Colonic mucosa (tissue), 4 donors: ENCODE data around the gene STX16. TPM values are rescaled to one million over a fixed set of nuclear protein-coding genes. Genes with fewer than 3 reads are reported as not detected.

ENCODE experiments used
- DNase-seq: peaks from one replicate; pipeline ENCODE4 v3.0.0-alpha.2; 2020
- H3K27ac ChIP-seq: fragments of 200-600 bp; one replicate; pipeline ENCODE4 v1.8.0; 2021
- H3K27me3 ChIP-seq: fragments of 200-600 bp; one replicate; pipeline ENCODE4 v1.8.0; 2021
- H3K36me3 ChIP-seq: fragments of 200-600 bp; one replicate; pipeline ENCODE4 v1.8.0; 2021
- H3K4me1 ChIP-seq: fragments of 200-600 bp; one replicate; pipeline ENCODE4 v1.8.0; 2021; ENCODE audit warnings: mild to moderate bottlenecking
- H3K4me3 ChIP-seq: fragments of 200-600 bp; one replicate; pipeline ENCODE4 v1.8.0; 2021
- H3K9ac ChIP-seq, 2 donors: one replicate each; pipeline ENCODE4 v1.7.0; 2013; ENCODE audit warnings: control low read depth in 2 of 2, low read depth in 2 of 2, low read length in 2 of 2
- H3K9me3 ChIP-seq: fragments of 200-600 bp; one replicate; pipeline ENCODE4 v1.8.0; 2021
- CTCF ChIP-seq: fragments of 200-600 bp; IDR thresholded peaks from one replicate; pipeline ENCODE4 v1.8.0; 2022; ENCODE audit warnings: antibody characterized with exemption, mild to moderate bottlenecking
- intact Hi-C: fragments of 100-400 bp; cut with DNase I; formaldehyde crosslinking; loops from one replicate; pipeline ENCODE4 v1.14.1; 2022
- total RNA-seq, 2 donors: library from RNA; stranded (reverse); fragmentation: NEBNext Ultra II Directional in 1 of 2; extraction: Animal tissue kit (Norgen Biotek cat#: 25700) in 1 of 2; gene quantifications; one replicate each; pipeline ENCODE4 v1.2.1, GENCODE V29; 2021
- donor health status: healthy.
- donor health status: DM: no; HTN: no; CAD: no.
- donor health status: DM: no; HTN: no; CAD: no.

STX16 gene
- total RNA-seq, 2 donors from 2014 or later: 36.3 to 38.3 TPM

DNA sequence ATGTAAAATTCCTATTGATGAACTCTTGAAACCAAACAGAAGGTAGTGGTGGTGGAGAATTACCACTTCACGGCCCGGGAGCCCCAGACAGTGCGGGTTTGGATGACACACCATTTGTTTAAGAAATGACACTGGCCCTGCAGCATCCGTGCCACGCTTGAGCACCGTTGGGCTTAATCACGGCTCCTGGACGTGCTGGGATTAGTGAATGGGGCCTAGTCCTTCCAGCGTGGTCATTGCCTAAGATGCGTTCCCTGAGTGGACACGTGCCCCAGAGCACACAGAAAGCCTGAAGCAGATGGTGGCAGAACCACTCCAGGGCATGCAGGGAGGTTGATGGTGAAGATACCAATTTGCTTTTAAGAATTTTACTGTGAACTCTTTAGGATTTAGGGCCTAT is 14.5 kb downstream of the STX16 start:
- Histone ChIP-seq H3K4me1 (no peaks in the 10 kb centered on the region), H3K27ac (no peak overlapping the region), H3K27me3 (no peaks in the 10 kb centered on the region), H3K9ac (no peak overlapping the region), H3K36me3 (no peaks in the 10 kb centered on the region), H3K4me3 (no peak overlapping the region), H3K9me3 (no peaks in the 10 kb centered on the region)
- TF ChIP-seq CTCF: no peak
- no peak for DNase-seq
- intact Hi-C loops: no loop called here

- H3K27me3 ChIP-seq: no peaks in the 10 kb centered on the region
- no peak overlapping the region for H3K4me3 ChIP-seq
- no peaks in the 10 kb centered on the region for H3K9me3 ChIP-seq
- no peak overlapping the region for H3K27ac ChIP-seq
- H3K9ac ChIP-seq: no peak overlapping the region
- intact Hi-C loops: no loop called here
- H3K36me3 ChIP-seq: no peaks in the 10 kb centered on the region
- no peak for TF ChIP-seq CTCF
- DNase-seq: no peak
- no peaks in the 10 kb centered on the region for H3K4me1 ChIP-seq
Measured at GRCh38 chr20:58666702-58667101, 15.6 kb downstream of the STX16 start.

DNA sequence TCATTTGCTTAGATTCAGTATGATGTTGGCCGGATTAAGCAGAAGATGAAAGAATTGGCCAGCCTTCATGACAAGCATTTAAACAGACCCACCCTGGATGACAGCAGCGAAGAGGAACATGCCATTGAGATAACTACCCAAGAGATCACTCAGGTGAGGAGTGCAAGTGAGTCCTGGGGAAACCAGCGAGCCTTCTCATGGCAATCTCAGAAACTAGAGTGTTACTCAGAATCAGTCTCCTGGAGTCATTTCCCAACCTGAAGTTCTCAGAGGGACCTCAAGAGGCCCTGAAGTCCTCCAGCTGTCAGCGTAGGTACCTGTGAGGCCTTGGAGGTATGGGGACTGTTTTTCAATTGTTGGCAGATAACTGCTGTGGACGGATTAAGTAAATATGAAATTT is 16.9 kb downstream of the STX16 start:
- H3K9me3 ChIP-seq: no peaks in the 10 kb centered on the region
- H3K9ac ChIP-seq: no peak overlapping the region
- DNase-seq: no peak
- TF ChIP-seq CTCF: no peak
- H3K4me3 ChIP-seq: no peak overlapping the region
- intact Hi-C loops: no loop called here
- H3K36me3 ChIP-seq: no peaks in the 10 kb centered on the region
- no peaks in the 10 kb centered on the region for H3K27me3 ChIP-seq
- no peaks in the 10 kb centered on the region for H3K4me1 ChIP-seq
- no peak overlapping the region for H3K27ac ChIP-seq

- no peaks in the 10 kb centered on the region for H3K4me1 ChIP-seq
- H3K27ac ChIP-seq: no peak overlapping the region
- no peak for TF ChIP-seq CTCF
- no peaks in the 10 kb centered on the region for H3K9me3 ChIP-seq
- no peaks in the 10 kb centered on the region for H3K36me3 ChIP-seq
- H3K9ac ChIP-seq: peak overlapping the region in 1 of 2 donors; percentile 35
- intact Hi-C loops: no loop called here
- no peak for DNase-seq
- H3K27me3 ChIP-seq: no peaks in the 10 kb centered on the region
- H3K4me3 ChIP-seq: no peak overlapping the region
Measured at GRCh38 chr20:58668901-58669286, 17.8 kb downstream of the STX16 start.

GRCh38 chr20:58669287-58670006 is 18.4 kb downstream of the STX16 start:
- no peak for DNase-seq
- Histone ChIP-seq H3K27ac (no peak overlapping the region), H3K4me1 (no peaks in the 10 kb centered on the region), H3K27me3 (no peaks in the 10 kb centered on the region), H3K9ac (peak overlapping the region in 1 of 2 donors; percentile 35), H3K36me3 (peaks cover 2% of the 10 kb centered on the region), H3K4me3 (no peak overlapping the region), H3K9me3 (no peaks in the 10 kb centered on the region)
- TF ChIP-seq CTCF: no peak
- intact Hi-C loops: no loop called here
